Stimulated activated CD8-positive, alpha-beta memory T cell treated with anti-CD3 and anti-CD28 coated beads, Interleukin-15, amount 100 ng/mL, for 48 hours (primary cell): ENCODE data around the gene PTER.

Experiments used
- DNase-seq, 2 donors: peaks; one replicate each; pipeline ENCODE4 v3.0.0-alpha.2; 2020; ENCODE audit warnings: low read depth in 2 of 2

PTER gene

DNA sequence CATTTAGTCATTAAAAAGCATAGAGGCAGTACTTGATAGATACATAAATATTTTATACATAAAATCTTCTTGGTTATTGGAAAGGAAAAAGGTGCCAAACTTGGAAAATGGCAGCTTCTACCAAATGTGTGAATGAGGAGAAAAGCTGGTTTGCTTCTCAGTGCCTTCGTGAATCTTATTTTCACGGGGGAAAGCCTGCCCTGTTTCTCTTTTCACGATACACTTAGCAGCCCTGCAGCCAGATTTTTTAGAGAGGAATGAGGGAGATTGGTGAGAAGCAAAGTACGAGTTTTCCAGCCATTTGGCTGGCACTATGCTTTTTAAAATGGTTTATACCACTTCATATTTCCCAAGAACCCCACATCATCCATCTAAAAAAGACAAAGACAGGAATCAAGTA is 107.8 kb downstream of the PTER start:
- DNase-seq: no peak

GRCh38 chr10:16545116-16545736 is 108.4 kb downstream of the PTER start:
- no peak for DNase-seq

GRCh38 chr10:16547973-16548372 is 111.2 kb downstream of the PTER start:
- no peak for DNase-seq

- DNase-seq: no peak
Observed at GRCh38 chr10:16559236-16559773, 122.5 kb downstream of the PTER start.

DNA sequence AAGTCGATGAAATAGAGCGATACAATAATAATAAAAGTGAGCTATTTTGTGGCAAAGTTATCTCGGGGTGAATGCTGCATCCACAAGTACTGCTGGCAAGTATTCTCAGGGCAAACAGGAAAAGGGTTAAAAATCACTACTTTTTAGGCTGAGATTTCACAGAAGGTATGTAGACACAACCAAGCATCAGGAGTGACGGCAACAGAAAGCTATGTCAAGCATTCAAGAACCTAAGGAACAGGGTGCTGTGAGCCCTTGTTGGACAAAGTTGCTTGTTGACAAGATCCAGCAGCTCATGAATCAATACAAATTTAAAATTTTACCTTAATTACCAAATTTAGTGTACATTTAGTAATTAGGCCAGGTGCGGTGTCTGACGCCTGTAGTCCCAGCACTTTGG is 126.1 kb downstream of the PTER start:
- no peak for DNase-seq
